Measurements from ENCODE around the gene DGKQ. TPM values are rescaled to one million over a fixed set of nuclear protein-coding genes. Genes with fewer than 3 reads are reported as not detected.

DGKQ gene
- total RNA-seq, 1 experiment from 2014 or later = 12.6 TPM

- in situ Hi-C loops (cut with HindIII; ENCODE audit: low pct_unique_long_range_greater_than_20kb, low sequenced_read_pairs) = no loop called here
- no peak for DNase-seq (ENCODE audit: low read depth, low spot score)
Observed at GRCh38 chr4:998096-998691, 24.8 kb upstream of the DGKQ start.

GRCh38 chr4:997375-998071, 24.2 kb upstream of the DGKQ start:
- DNase-seq (ENCODE audit: low read depth, low spot score) = no peak
- in situ Hi-C loops (cut with HindIII; ENCODE audit: low pct_unique_long_range_greater_than_20kb, low sequenced_read_pairs) = no loop called here

GRCh38 chr4:996997-997374, 23.6 kb upstream of the DGKQ start:
- no peak for DNase-seq (ENCODE audit: low read depth, low spot score)
- in situ Hi-C loops (cut with HindIII; ENCODE audit: low pct_unique_long_range_greater_than_20kb, low sequenced_read_pairs) = no loop called here

GRCh38 chr4:996030-996996, 22.9 kb upstream of the DGKQ start:
- in situ Hi-C loops (cut with HindIII; ENCODE audit: low pct_unique_long_range_greater_than_20kb, low sequenced_read_pairs) = no loop called here
- no peak for DNase-seq (ENCODE audit: low read depth, low spot score)

- peak; percentile 9 for DNase-seq (ENCODE audit: low read depth, low spot score)
- in situ Hi-C loops (cut with HindIII; ENCODE audit: low pct_unique_long_range_greater_than_20kb, low sequenced_read_pairs) = no loop called here
Observed at GRCh38 chr4:995311-996026, 22.1 kb upstream of the DGKQ start.

GRCh38 chr4:993111-994029, 20.0 kb upstream of the DGKQ start, which contains the start of gene SLC26A1:
SLC26A1 (minus strand) TSS chr4:993404; CDS start chr4:991703, 1,701 bp downstream.
- no peak for DNase-seq (ENCODE audit: low read depth, low spot score)
- in situ Hi-C loops (cut with HindIII; ENCODE audit: low pct_unique_long_range_greater_than_20kb, low sequenced_read_pairs) = no loop called here

- in situ Hi-C loops (cut with HindIII; ENCODE audit: low pct_unique_long_range_greater_than_20kb, low sequenced_read_pairs) = no loop called here
- DNase-seq (ENCODE audit: low read depth, low spot score) = peak; percentile 58
Observed at GRCh38 chr4:992297-993110, 19.1 kb upstream of the DGKQ start.

GRCh38 chr4:991451-992296, 18.3 kb upstream of the DGKQ start:
- in situ Hi-C loops (cut with HindIII; ENCODE audit: low pct_unique_long_range_greater_than_20kb, low sequenced_read_pairs) = no loop called here
- no peak for DNase-seq (ENCODE audit: low read depth, low spot score)

- DNase-seq (ENCODE audit: low read depth, low spot score) = no peak
- in situ Hi-C loops (cut with HindIII; ENCODE audit: low pct_unique_long_range_greater_than_20kb, low sequenced_read_pairs) = no loop called here
Observed at GRCh38 chr4:990746-991367, 17.5 kb upstream of the DGKQ start.

GRCh38 chr4:989722-990471, 16.5 kb upstream of the DGKQ start:
- in situ Hi-C loops (cut with HindIII; ENCODE audit: low pct_unique_long_range_greater_than_20kb, low sequenced_read_pairs) = no loop called here
- DNase-seq (ENCODE audit: low read depth, low spot score) = no peak

GRCh38 chr4:988726-989721, 15.7 kb upstream of the DGKQ start:
- in situ Hi-C loops (cut with HindIII; ENCODE audit: low pct_unique_long_range_greater_than_20kb, low sequenced_read_pairs) = no loop called here
- DNase-seq (ENCODE audit: low read depth, low spot score) = no peak

GRCh38 chr4:987624-988513, 14.5 kb upstream of the DGKQ start:
- DNase-seq (ENCODE audit: low read depth, low spot score) = no peak
- in situ Hi-C loops (cut with HindIII; ENCODE audit: low pct_unique_long_range_greater_than_20kb, low sequenced_read_pairs) = no loop called here
